ENCODE measurements around the gene FIZ1. TPM values are rescaled to one million over a fixed set of nuclear protein-coding genes. Genes with fewer than 3 reads are reported as not detected.

Gene FIZ1
- total and polyA plus RNA-seq, 2 of the 4 experiments (the other 2 are of a cell fraction), result 1.3 to 5.9 TPM

DNA sequence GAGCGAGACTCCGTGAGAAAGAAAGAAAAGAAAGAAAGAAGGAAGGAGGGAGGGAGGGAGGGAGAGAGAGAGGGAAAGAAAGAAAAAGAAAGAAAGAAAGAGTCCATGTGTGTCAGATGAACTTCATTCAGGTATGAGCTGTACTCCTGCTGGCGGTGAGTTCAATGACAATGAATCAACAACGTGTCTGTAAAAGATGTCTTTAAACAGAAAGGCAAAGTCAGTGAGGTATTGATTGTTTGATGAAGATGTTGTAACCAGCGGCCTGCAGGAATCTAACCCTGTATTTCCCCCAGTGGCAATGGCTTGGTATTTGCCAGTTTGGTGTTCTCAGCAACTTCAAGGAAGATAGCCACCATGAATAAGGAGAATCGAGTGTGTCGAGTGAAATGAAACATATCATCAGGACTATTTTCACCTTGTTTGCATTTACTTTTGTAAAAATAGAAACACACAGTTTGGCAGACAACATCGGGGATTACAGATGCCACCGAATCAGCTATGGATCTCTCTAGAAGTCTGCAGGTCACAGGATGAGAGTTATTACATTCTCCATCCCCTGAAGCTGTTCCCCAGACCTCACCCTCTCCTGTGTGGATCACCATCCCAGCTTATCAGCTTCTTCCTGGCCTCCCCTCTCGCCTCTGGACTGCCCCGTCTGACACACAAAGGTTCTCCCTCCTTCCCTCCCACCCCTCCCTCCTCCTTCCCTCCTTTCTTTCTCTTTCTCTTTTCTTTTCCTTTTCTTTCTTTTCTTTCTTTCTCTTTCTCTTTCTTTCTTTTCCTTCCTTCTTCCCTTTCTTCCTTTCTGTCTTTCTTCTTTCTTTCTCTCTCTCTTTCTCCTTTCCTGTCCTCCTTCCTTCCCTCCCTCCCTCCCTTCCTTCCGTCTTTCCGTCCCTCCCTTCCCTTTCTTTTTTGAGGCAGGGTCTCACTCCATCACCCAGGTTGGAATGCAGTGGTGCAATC lies 45.8 kb downstream of the FIZ1 start (continued):
- TF ChIP-seq, protein P1, sequence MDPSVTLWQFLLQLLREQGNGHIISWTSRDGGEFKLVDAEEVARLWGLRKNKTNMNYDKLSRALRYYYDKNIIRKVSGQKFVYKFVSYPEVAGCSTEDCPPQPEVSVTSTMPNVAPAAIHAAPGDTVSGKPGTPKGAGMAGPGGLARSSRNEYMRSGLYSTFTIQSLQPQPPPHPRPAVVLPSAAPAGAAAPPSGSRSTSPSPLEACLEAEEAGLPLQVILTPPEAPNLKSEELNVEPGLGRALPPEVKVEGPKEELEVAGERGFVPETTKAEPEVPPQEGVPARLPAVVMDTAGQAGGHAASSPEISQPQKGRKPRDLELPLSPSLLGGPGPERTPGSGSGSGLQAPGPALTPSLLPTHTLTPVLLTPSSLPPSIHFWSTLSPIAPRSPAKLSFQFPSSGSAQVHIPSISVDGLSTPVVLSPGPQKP (IDR thresholded peaks at IDR 0.05; ENCODE audit: borderline replicate concordance, low read depth, low read length), result no peak
- no peak for TF ChIP-seq NFE2L2 (IDR thresholded peaks at IDR 0.05; ENCODE audit: low read depth, low read length)
